ENCODE results near the gene PEX26. TPM values are rescaled to one million over a fixed set of nuclear protein-coding genes. Genes with fewer than 3 reads are reported as not detected.

Gene PEX26
- total RNA-seq, 1 donor from 2014 or later: 49.7 TPM

DNA sequence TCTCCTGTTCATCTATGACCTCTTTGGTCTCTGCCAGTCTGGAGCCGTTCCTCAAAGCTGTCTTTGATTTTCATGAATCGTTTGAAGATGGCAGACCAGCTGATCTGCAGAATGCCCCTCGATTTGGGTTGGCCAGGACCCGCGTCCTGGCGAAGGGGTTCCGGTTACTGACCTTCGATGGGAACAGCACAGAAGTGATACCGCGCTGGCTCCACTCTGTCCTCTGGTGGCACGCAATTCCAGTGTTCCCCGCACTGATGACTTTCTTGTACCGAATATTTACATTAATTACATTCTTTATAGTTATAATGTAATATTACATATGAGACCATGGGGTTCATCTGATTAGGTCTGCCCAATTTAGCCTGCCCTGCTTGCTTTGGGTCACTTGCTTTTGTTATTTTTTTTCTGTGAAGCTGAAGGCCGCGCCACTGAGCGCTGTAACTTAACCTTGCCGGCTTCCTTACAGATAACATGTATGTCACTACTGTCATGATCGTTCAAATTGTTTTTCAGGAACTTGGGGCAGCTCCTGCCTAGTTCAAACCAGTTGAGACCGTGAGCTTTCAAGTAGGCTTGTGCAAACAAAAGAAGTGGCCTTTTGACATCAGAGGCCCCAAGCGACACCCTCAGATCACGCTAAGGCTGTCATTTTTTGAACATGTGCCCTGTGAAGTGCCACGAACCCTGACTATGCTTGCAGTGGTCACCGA, 68.0 kb downstream of the PEX26 start:
- TF ChIP-seq, protein P1, sequence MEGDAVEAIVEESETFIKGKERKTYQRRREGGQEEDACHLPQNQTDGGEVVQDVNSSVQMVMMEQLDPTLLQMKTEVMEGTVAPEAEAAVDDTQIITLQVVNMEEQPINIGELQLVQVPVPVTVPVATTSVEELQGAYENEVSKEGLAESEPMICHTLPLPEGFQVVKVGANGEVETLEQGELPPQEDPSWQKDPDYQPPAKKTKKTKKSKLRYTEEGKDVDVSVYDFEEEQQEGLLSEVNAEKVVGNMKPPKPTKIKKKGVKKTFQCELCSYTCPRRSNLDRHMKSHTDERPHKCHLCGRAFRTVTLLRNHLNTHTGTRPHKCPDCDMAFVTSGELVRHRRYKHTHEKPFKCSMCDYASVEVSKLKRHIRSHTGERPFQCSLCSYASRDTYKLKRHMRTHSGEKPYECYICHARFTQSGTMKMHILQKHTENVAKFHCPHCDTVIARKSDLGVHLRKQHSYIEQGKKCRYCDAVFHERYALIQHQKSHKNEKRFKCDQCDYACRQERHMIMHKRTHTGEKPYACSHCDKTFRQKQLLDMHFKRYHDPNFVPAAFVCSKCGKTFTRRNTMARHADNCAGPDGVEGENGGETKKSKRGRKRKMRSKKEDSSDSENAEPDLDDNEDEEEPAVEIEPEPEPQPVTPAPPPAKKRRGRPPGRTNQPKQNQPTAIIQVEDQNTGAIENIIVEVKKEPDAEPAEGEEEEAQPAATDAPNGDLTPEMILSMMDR (IDR thresholded peaks at IDR 0.05; ENCODE audit: unreplicated experiment): no peak
- no peaks in the 10 kb centered on the region for H3K4me1 Mint-ChIP-seq (ENCODE audit: unreplicated experiment)
- no peaks in the 10 kb centered on the region for H3K36me3 Mint-ChIP-seq (ENCODE audit: low read depth, unreplicated experiment)
- H3K9me3 Mint-ChIP-seq (ENCODE audit: unreplicated experiment): no peaks in the 10 kb centered on the region
- DNase-seq (ENCODE audit: low spot score): no peak
- no peak overlapping the region for H3K27ac Mint-ChIP-seq (ENCODE audit: unreplicated experiment)
- no peak overlapping the region for H3K4me3 Mint-ChIP-seq (ENCODE audit: unreplicated experiment)
- H3K27me3 Mint-ChIP-seq (ENCODE audit: unreplicated experiment): no peaks in the 10 kb centered on the region

DNA sequence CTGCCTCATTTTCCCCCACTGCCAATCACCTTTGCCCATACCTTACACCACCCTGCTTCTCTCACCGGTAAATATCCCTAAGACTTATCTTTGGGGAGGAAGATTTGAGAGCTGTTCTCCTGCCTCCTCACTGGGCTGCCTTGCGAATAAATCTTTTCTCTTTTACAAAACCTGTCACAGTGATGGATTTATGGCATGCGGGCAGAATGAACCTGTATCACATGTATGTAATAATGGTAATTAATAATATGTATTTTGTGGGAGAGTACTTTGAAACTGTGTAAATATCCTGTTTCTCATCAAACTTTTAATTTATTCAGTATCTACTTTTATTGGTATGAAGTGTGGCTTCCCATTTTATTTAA, 68.6 kb downstream of the PEX26 start:
- H3K27me3 Mint-ChIP-seq (ENCODE audit: unreplicated experiment): no peaks in the 10 kb centered on the region
- no peak for DNase-seq (ENCODE audit: low spot score)
- H3K27ac Mint-ChIP-seq (ENCODE audit: unreplicated experiment): no peak overlapping the region
- no peaks in the 10 kb centered on the region for H3K36me3 Mint-ChIP-seq (ENCODE audit: low read depth, unreplicated experiment)
- TF ChIP-seq, protein P1 (IDR thresholded peaks at IDR 0.05; ENCODE audit: unreplicated experiment): no peak
- no peak overlapping the region for H3K4me3 Mint-ChIP-seq (ENCODE audit: unreplicated experiment)
- no peaks in the 10 kb centered on the region for H3K4me1 Mint-ChIP-seq (ENCODE audit: unreplicated experiment)
- H3K9me3 Mint-ChIP-seq (ENCODE audit: unreplicated experiment): no peaks in the 10 kb centered on the region

DNA sequence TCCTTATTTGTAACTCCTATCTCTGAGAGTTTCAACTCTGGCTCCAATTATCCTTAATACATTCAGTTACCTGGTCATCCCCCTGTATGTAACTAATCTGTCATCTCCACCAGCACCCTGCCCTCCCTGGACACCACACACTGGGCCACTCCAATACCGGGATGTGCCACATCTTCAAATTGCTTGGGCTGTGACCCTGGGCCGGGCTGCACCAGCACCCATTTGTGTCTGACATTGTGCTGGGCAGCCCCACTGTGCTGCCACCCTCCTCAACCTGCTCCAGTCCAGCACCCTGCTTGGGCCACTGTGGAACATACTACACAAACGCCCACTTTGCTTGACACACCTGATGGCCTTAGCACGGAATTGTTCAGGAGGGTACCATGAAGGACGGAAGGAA, 70.0 kb downstream of the PEX26 start:
- Mint-ChIP-seq H3K27me3 (ENCODE audit: unreplicated experiment) (no peaks in the 10 kb centered on the region), H3K27ac (ENCODE audit: unreplicated experiment) (no peak overlapping the region), H3K9me3 (ENCODE audit: unreplicated experiment) (no peaks in the 10 kb centered on the region), H3K36me3 (ENCODE audit: low read depth, unreplicated experiment) (no peaks in the 10 kb centered on the region), H3K4me3 (ENCODE audit: unreplicated experiment) (no peak overlapping the region), H3K4me1 (ENCODE audit: unreplicated experiment) (no peaks in the 10 kb centered on the region)
- DNase-seq (ENCODE audit: low spot score): no peak
- TF ChIP-seq, protein P1 (IDR thresholded peaks at IDR 0.05; ENCODE audit: unreplicated experiment): no peak

DNA sequence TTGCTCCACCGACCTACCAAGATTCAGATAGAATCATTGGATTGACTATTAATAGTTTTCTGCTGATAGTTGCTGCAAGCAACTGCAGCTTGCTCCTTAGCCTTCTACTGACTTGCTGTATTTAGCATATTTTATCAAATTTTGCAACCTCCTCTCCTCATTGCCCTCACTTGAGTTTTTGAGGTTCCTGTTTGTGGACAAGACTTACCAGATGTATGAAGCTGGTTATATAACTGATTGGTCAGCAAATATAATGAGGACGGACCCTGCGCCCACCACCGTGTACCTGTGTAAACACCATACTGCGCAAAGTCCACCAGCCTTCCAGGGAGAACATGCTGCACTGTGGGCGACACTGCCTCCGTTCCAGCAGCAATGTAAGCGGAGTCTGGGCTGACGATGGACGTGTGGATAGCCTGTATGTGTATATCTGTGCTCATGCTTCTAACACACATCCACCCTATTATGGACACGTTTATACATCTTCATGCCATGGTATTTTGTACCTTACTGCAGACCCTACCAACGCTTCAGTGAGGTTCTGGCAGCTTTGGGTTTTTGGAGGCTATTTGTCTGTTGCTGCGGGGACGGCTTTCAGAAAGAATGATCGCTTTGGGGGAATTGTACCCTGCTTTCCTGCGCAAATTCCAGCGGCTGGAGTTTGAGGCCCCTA, 70.6 kb downstream of the PEX26 start:
- no peak for DNase-seq (ENCODE audit: low spot score)
- Mint-ChIP-seq H3K9me3 (ENCODE audit: unreplicated experiment) (no peaks in the 10 kb centered on the region), H3K36me3 (ENCODE audit: low read depth, unreplicated experiment) (no peaks in the 10 kb centered on the region), H3K4me3 (ENCODE audit: unreplicated experiment) (no peak overlapping the region), H3K27me3 (ENCODE audit: unreplicated experiment) (no peaks in the 10 kb centered on the region), H3K27ac (ENCODE audit: unreplicated experiment) (no peak overlapping the region), H3K4me1 (ENCODE audit: unreplicated experiment) (no peaks in the 10 kb centered on the region)
- TF ChIP-seq, protein P1 (IDR thresholded peaks at IDR 0.05; ENCODE audit: unreplicated experiment): no peak

DNA sequence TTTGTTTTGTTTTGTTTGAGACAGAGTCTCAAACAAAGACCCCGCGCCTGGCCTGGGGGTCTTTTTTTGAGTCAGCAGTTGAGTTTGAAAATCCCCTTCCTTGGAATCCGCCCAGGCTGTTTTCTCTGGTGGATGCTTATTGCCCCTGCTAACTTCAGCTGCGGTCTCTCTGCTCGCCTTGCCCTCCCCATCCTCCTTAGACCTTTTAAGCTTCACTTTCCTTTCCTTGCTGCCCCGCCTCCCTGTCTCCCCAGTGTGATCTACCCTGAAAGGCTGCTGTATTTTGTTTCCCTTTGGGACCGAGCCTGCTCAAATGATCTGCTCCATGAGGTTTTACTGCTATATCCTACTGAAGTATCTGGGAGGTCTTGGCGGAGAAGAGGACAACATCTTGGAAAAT, 74.7 kb downstream of the PEX26 start:
- H3K4me1 Mint-ChIP-seq (ENCODE audit: unreplicated experiment): peaks cover 3% of the 10 kb centered on the region
- no peaks in the 10 kb centered on the region for H3K27me3 Mint-ChIP-seq (ENCODE audit: unreplicated experiment)
- H3K36me3 Mint-ChIP-seq (ENCODE audit: low read depth, unreplicated experiment): no peaks in the 10 kb centered on the region
- no peak overlapping the region for H3K27ac Mint-ChIP-seq (ENCODE audit: unreplicated experiment)
- H3K4me3 Mint-ChIP-seq (ENCODE audit: unreplicated experiment): no peak overlapping the region
- TF ChIP-seq, protein P1 (IDR thresholded peaks at IDR 0.05; ENCODE audit: unreplicated experiment): no peak
- DNase-seq (ENCODE audit: low spot score): no peak
- no peaks in the 10 kb centered on the region for H3K9me3 Mint-ChIP-seq (ENCODE audit: unreplicated experiment)
